ENCODE data around the gene EIF4EBP2. TPM values are rescaled to one million over a fixed set of nuclear protein-coding genes. Genes with fewer than 3 reads are reported as not detected.

EIF4EBP2 gene
- total RNA-seq, 1 donor from 2014 or later = 41.1 TPM

DNA sequence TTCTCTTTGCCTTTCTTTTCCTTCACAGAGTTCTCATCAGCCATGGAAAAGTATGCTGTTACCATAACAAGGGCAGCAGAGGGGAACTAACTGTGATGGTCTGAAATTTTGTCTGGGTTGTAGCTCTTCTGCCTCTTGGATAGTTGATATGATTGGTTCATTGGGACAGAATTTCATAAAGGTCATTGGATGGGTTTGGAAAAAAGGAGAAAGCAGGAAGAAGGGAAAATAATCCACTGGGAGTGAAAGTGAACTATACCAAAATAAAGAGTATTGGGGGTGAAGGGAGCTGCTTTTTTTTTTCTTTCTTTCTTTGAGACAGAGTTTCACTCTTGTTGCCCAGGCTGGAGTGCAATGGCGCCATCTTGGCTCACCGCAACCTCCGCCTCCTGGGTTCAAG lies 5.8 kb downstream of the EIF4EBP2 start:
- Mint-ChIP-seq H3K9me3 (ENCODE audit: unreplicated experiment) (no peaks in the 10 kb centered on the region), H3K4me1 (ENCODE audit: unreplicated experiment) (peaks cover 58% of the 10 kb centered on the region), H3K27ac (ENCODE audit: unreplicated experiment) (no peak overlapping the region), H3K4me3 (ENCODE audit: unreplicated experiment) (no peak overlapping the region), H3K36me3 (ENCODE audit: unreplicated experiment) (peaks cover 20% of the 10 kb centered on the region), H3K27me3 (ENCODE audit: unreplicated experiment) (no peaks in the 10 kb centered on the region)
- TF ChIP-seq, protein P1, sequence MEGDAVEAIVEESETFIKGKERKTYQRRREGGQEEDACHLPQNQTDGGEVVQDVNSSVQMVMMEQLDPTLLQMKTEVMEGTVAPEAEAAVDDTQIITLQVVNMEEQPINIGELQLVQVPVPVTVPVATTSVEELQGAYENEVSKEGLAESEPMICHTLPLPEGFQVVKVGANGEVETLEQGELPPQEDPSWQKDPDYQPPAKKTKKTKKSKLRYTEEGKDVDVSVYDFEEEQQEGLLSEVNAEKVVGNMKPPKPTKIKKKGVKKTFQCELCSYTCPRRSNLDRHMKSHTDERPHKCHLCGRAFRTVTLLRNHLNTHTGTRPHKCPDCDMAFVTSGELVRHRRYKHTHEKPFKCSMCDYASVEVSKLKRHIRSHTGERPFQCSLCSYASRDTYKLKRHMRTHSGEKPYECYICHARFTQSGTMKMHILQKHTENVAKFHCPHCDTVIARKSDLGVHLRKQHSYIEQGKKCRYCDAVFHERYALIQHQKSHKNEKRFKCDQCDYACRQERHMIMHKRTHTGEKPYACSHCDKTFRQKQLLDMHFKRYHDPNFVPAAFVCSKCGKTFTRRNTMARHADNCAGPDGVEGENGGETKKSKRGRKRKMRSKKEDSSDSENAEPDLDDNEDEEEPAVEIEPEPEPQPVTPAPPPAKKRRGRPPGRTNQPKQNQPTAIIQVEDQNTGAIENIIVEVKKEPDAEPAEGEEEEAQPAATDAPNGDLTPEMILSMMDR (IDR thresholded peaks at IDR 0.05) = no peak
- DNase-seq (ENCODE audit: extremely low spot score, unreplicated experiment) = no peak

DNA sequence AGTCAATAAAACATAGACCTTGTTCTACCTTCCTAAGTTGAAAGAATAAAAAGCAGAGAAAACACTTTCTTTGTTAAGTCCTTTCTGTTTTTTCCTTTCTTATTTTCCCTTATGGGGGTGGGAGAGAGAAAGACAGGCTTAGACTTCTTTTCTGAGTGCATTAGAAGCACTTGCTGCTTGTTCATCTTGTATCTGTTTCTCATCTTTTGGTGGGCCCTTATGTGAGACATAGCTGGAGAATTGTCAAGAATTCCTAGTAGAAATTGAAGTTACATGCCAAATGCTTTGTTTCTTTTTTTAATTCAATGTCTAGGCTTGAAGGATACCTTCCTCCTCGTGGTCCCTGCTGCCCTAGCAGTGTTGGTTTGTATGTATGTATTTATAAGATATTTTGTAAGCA lies 6.7 kb downstream of the EIF4EBP2 start:
- H3K4me3 Mint-ChIP-seq (ENCODE audit: unreplicated experiment) = no peak overlapping the region
- no peaks in the 10 kb centered on the region for H3K9me3 Mint-ChIP-seq (ENCODE audit: unreplicated experiment)
- TF ChIP-seq, protein P1 (IDR thresholded peaks at IDR 0.05) = no peak
- H3K36me3 Mint-ChIP-seq (ENCODE audit: unreplicated experiment) = peaks cover 21% of the 10 kb centered on the region
- no peak overlapping the region for H3K27ac Mint-ChIP-seq (ENCODE audit: unreplicated experiment)
- DNase-seq (ENCODE audit: extremely low spot score, unreplicated experiment) = no peak
- no peaks in the 10 kb centered on the region for H3K27me3 Mint-ChIP-seq (ENCODE audit: unreplicated experiment)
- H3K4me1 Mint-ChIP-seq (ENCODE audit: unreplicated experiment) = peaks cover 50% of the 10 kb centered on the region

DNA sequence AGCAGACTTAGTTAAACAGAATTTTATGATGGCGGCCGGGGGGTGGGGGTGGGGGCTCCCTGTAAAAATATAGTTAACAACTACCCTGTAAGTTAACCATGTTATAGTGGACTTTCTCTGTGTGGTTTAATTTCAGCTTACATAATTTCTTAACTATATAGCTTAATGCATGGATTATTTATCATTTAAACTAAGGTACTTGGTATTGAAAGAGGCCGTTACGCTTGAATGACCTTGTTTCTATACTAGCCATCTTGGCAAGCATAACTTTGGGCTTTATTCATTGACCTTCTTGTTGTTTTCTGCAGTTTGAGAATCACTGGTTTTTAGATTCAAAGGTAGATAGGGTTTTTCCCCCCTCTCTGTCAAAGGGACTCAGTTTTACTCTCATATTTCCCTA lies 8.4 kb downstream of the EIF4EBP2 start:
- Mint-ChIP-seq H3K27me3 (ENCODE audit: unreplicated experiment) (no peaks in the 10 kb centered on the region), H3K36me3 (ENCODE audit: unreplicated experiment) (peaks cover 23% of the 10 kb centered on the region), H3K27ac (ENCODE audit: unreplicated experiment) (peak overlapping the region; percentile 50), H3K4me1 (ENCODE audit: unreplicated experiment) (peaks cover 41% of the 10 kb centered on the region), H3K4me3 (ENCODE audit: unreplicated experiment) (no peak overlapping the region), H3K9me3 (ENCODE audit: unreplicated experiment) (no peaks in the 10 kb centered on the region)
- no peak for DNase-seq (ENCODE audit: extremely low spot score, unreplicated experiment)
- TF ChIP-seq, protein P1 (IDR thresholded peaks at IDR 0.05) = no peak

DNA sequence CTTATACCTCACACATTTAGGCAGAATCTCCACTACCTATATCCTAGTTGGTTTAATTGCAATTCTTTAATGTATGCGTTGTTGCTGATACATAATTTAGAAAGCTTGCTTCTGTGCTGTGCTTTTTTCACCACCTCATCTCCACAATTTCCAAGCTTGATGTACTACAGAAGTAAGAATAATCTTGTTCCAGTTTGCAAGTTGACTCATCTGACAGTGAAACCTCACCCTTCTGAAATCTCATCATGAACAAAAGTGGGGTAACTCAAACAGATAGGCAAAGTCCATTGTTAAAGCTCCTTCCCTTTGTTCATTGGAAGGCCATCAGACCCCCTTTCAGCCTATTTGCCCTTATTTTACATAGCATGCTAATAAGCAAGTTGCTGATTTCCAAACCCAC lies 13.6 kb downstream of the EIF4EBP2 start:
- H3K27me3 Mint-ChIP-seq (ENCODE audit: unreplicated experiment) = no peaks in the 10 kb centered on the region
- no peak for DNase-seq (ENCODE audit: extremely low spot score, unreplicated experiment)
- TF ChIP-seq, protein P1 (IDR thresholded peaks at IDR 0.05) = no peak
- H3K9me3 Mint-ChIP-seq (ENCODE audit: unreplicated experiment) = no peaks in the 10 kb centered on the region
- H3K4me3 Mint-ChIP-seq (ENCODE audit: unreplicated experiment) = no peak overlapping the region
- H3K27ac Mint-ChIP-seq (ENCODE audit: unreplicated experiment) = no peak overlapping the region
- peaks cover 15% of the 10 kb centered on the region for H3K4me1 Mint-ChIP-seq (ENCODE audit: unreplicated experiment)
- H3K36me3 Mint-ChIP-seq (ENCODE audit: unreplicated experiment) = peaks cover 24% of the 10 kb centered on the region

DNA sequence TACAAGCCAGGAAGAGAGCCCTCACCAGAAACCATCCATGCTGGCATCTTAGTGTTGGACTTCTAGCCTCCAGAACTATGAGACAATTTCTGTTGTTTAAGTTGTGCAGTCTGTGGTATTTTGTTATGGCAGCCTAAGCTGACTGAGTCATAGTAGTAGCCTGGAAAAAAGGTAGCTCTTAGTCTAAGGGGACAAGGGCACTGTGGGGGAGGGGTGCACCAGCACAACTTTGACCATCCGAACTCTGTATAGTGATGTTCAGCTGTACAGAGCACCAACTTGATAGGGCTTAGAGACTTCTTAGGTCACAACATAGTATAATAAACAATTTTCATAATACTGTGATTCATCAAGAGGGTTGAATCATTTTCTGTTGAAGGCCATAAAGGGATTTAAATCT lies 14.3 kb downstream of the EIF4EBP2 start:
- Mint-ChIP-seq H3K9me3 (ENCODE audit: unreplicated experiment) (no peaks in the 10 kb centered on the region), H3K4me3 (ENCODE audit: unreplicated experiment) (no peak overlapping the region), H3K27ac (ENCODE audit: unreplicated experiment) (no peak overlapping the region), H3K36me3 (ENCODE audit: unreplicated experiment) (peaks cover 31% of the 10 kb centered on the region), H3K4me1 (ENCODE audit: unreplicated experiment) (peaks cover 16% of the 10 kb centered on the region), H3K27me3 (ENCODE audit: unreplicated experiment) (no peaks in the 10 kb centered on the region)
- DNase-seq (ENCODE audit: extremely low spot score, unreplicated experiment) = no peak
- TF ChIP-seq, protein P1 (IDR thresholded peaks at IDR 0.05) = no peak

Data from osteocyte (in vitro differentiated cells).